ENCODE results near the gene DST. TPM values are rescaled to one million over a fixed set of nuclear protein-coding genes. Genes with fewer than 3 reads are reported as not detected.

DST gene
- total RNA-seq, 4 donors from 2014 or later = 410 to 588 (median 521) TPM

DNA sequence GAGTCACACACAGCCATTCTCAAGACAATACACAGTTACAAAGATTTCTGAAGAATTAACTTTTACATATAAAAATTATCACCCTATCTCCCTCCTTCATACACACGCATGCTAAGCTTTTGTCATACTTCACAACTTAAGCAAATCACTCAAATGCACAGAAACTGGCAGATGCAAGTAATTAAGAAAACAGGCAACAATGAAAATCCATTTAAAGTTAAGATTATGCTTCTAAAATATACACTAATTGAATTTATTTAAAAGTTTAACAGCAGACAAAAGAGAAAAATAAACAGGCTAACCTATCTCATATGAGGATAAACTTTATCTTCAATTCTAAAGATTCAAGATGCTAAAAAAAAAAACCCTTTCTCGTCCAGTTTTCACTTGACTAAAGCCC is 68.4 kb downstream of the DST start:
- DNase-seq (ENCODE audit: extremely low spot score) = no peak
- intact Hi-C loops (cut with DNase I) = loop anchor here (5.0 kb wide), 1 partner anchor 207 kb away; no protein-coding TSS in a partner anchor
- TF ChIP-seq POLR2A (IDR thresholded peaks at IDR 0.05; ENCODE audit: low read depth) (no peak), EP300 (IDR thresholded peaks at IDR 0.05) (no peak), POLR2AphosphoS5 (IDR thresholded peaks at IDR 0.05) (no peak)
- TF ChIP-seq, protein P1, sequence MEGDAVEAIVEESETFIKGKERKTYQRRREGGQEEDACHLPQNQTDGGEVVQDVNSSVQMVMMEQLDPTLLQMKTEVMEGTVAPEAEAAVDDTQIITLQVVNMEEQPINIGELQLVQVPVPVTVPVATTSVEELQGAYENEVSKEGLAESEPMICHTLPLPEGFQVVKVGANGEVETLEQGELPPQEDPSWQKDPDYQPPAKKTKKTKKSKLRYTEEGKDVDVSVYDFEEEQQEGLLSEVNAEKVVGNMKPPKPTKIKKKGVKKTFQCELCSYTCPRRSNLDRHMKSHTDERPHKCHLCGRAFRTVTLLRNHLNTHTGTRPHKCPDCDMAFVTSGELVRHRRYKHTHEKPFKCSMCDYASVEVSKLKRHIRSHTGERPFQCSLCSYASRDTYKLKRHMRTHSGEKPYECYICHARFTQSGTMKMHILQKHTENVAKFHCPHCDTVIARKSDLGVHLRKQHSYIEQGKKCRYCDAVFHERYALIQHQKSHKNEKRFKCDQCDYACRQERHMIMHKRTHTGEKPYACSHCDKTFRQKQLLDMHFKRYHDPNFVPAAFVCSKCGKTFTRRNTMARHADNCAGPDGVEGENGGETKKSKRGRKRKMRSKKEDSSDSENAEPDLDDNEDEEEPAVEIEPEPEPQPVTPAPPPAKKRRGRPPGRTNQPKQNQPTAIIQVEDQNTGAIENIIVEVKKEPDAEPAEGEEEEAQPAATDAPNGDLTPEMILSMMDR (IDR thresholded peaks at IDR 0.05) = no peak
- 90% methylated on average over 2 of the region's 2 CpGs for WGBS
- Histone ChIP-seq H3K27me3 (no peaks in the 10 kb centered on the region), H3K4me1 (peaks cover 5 to 37% (median 28%) of the 10 kb centered on the region in 4 donors), H3K9me3 (no peaks in the 10 kb centered on the region), H3K4me3 (no peak overlapping the region), H3K27ac (replicated peaks in 1 of 4) (no peak overlapping the region), H3K36me3 (peaks cover 0 to 36% (median 14%) of the 10 kb centered on the region in 4 donors)

DNA sequence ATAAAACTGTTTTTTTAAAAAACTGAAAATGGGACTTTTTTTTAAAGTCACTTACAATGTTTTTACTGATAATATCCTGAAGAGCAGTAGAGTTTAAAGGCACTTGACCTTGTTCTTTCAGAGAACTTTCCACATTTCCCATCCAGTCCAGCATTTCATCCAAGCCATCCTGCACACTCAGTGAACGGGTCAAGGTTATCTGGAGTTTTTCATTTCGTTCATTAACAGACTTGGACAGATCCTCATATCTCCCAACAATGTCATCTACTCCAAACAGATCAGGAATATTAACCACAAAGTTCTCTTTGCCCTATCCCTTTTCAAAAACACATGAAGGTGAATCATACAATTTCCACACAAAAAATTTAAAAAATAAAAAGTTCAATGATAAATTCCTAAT is 69.1 kb downstream of the DST start:
- DNase-seq (ENCODE audit: extremely low spot score) = no peak
- TF ChIP-seq POLR2A (IDR thresholded peaks at IDR 0.05; ENCODE audit: low read depth) (no peak), EP300 (IDR thresholded peaks at IDR 0.05) (no peak), POLR2AphosphoS5 (IDR thresholded peaks at IDR 0.05) (no peak)
- TF ChIP-seq, protein P1 (IDR thresholded peaks at IDR 0.05) = no peak
- 55% methylated on average over 2 of the region's 2 CpGs for whole genome bisulfite sequencing
- peaks cover 0 to 34% (median 11%) of the 10 kb centered on the region in 4 donors for H3K36me3 ChIP-seq
- intact Hi-C loops (cut with DNase I) = loop anchor here (5.0 kb wide), 1 partner anchor 206 kb away; no protein-coding TSS in a partner anchor
- no peaks in the 10 kb centered on the region for H3K9me3 ChIP-seq
- peaks cover 5 to 42% (median 28%) of the 10 kb centered on the region in 4 donors for H3K4me1 ChIP-seq
- H3K27me3 ChIP-seq = no peaks in the 10 kb centered on the region
- no peak overlapping the region for H3K4me3 ChIP-seq
- peak overlapping the region in 2 of 4 donors; percentile 33 to 58 for H3K27ac ChIP-seq (replicated peaks in 1 of 4)

DNA sequence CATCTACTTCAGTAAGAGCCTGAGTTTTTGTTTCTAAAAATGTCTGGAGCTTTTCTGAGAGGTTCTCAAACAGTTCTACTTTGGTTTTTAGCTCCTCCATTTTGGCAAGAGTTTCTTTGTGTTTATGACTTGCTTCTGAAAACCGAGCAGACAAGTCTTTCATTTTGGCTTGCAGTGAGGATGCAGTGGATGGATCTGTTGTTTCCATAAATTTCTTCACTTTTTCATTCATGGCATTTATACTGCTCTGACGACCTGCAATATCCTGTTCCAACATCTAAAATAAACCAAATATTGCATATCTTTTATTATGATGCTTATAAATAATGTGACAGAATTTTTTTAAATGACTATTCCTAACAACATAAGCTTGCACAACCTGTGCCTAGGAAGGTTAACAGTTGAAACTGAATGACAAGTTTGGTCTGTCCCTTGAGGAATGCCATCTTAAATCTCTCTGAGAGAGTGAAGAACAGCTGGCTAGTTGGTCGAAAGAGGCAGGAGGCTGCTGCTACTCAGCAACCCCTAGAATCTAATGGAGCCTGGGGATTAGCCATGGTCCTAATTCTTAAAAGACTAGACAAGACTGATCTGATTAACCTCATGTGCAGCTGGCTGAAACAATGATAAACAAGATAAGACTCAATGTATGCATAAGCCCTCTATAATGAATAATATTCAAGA is 69.8 kb downstream of the DST start:
- Histone ChIP-seq H3K27ac (replicated peaks in 1 of 4) (peak overlapping the region in 3 of 4 donors; percentile 33 to 58 (median 47)), H3K4me1 (peaks cover 5 to 47% (median 28%) of the 10 kb centered on the region in 4 donors), H3K27me3 (no peaks in the 10 kb centered on the region), H3K9me3 (no peaks in the 10 kb centered on the region), H3K4me3 (no peak overlapping the region), H3K36me3 (peaks cover 0 to 27% (median 6%) of the 10 kb centered on the region in 4 donors)
- intact Hi-C loops (cut with DNase I) = loop anchor here (5.0 kb wide), 1 partner anchor 206 kb away; no protein-coding TSS in a partner anchor
- no peak for DNase-seq (ENCODE audit: extremely low spot score)
- TF ChIP-seq POLR2AphosphoS5 (IDR thresholded peaks at IDR 0.05) = no peak
- no peak for TF ChIP-seq EP300 (IDR thresholded peaks at IDR 0.05)
- TF ChIP-seq, protein P1 (IDR thresholded peaks at IDR 0.05) = no peak
- TF ChIP-seq POLR2A (IDR thresholded peaks at IDR 0.05; ENCODE audit: low read depth) = no peak
- WGBS = 23% methylated on average over 3 of the region's 3 CpGs

DNA sequence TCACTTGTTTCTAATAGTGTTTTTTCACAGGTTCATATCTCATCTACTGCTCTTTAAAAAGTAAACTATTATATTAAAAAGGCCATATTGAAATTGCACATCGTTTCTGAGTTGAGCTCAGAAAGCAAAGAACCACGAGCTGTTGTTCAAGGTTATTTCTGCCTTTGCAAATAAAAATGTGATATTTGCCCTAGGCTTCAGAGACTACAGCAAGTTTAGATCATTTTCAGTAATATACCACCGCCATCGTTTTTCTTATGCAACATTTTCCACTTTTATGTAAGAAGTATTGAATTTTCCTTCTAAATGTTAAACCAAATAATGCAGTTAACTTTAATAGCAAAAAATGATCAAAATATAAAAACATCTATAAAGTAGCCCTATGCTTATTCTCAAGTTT is 71.1 kb downstream of the DST start:
- Histone ChIP-seq H3K36me3 (peaks cover 0 to 27% (median 5%) of the 10 kb centered on the region in 4 donors), H3K4me1 (peaks cover 5 to 47% (median 28%) of the 10 kb centered on the region in 4 donors), H3K27me3 (no peaks in the 10 kb centered on the region), H3K9me3 (no peaks in the 10 kb centered on the region), H3K27ac (replicated peaks in 1 of 4) (no peak overlapping the region), H3K4me3 (no peak overlapping the region)
- TF ChIP-seq, protein P1 (IDR thresholded peaks at IDR 0.05) = no peak
- TF ChIP-seq POLR2A (IDR thresholded peaks at IDR 0.05; ENCODE audit: low read depth) (no peak), POLR2AphosphoS5 (IDR thresholded peaks at IDR 0.05) (no peak), EP300 (IDR thresholded peaks at IDR 0.05) (no peak)
- intact Hi-C loops (cut with DNase I) = loop anchor here (5.0 kb wide), 1 partner anchor 204 kb away; no protein-coding TSS in a partner anchor
- DNase-seq (ENCODE audit: extremely low spot score) = no peak
- 69% methylated on average over 4 of the region's 4 CpGs for WGBS

Data from esophagus muscularis mucosa (tissue), 4 donors.